H9 (cell line): ENCODE results near the gene XPR1. TPM values are rescaled to one million over a fixed set of nuclear protein-coding genes. Genes with fewer than 3 reads are reported as not detected.

Source experiments
- DNase-seq: peaks from one replicate; pipeline ENCODE4 v3.0.0-alpha.2; 2017
- H2AFZ ChIP-seq: one replicate; pipeline ENCODE4 v1.6.1; 2013; ENCODE audit warnings: mild to moderate bottlenecking, low read length, control low read depth, moderate library complexity
- H2AK5ac ChIP-seq: 2 replicates; pipeline ENCODE4 v1.6.1; 2013; ENCODE audit warnings: low read length, control low read depth, mixed read lengths; ENCODE audit not compliant: insufficient read length
- H2BK120ac ChIP-seq: one replicate; pipeline ENCODE4 v1.6.1; 2013; ENCODE audit warnings: low read depth, mild to moderate bottlenecking, low read length, control low read depth, inconsistent platforms; ENCODE audit not compliant: poor library complexity, severe bottlenecking
- H2BK12ac ChIP-seq: 2 replicates; pipeline ENCODE4 v1.6.1; 2013; ENCODE audit warnings: low read length, control low read depth, mixed read lengths, low read depth; ENCODE audit not compliant: insufficient read length
- H2BK15ac ChIP-seq: 2 replicates; pipeline ENCODE4 v1.6.1; 2013; ENCODE audit warnings: low read depth, low read length, control low read depth
- H2BK20ac ChIP-seq: one replicate; pipeline ENCODE4 v1.6.1; 2013; ENCODE audit warnings: low read depth, mild to moderate bottlenecking, low read length, control low read depth, inconsistent platforms; ENCODE audit not compliant: poor library complexity, severe bottlenecking
- H2BK5ac ChIP-seq: 2 replicates; pipeline ENCODE4 v1.6.1; 2013; ENCODE audit warnings: low read length, control low read depth, mixed read lengths; ENCODE audit not compliant: insufficient read length
- H3K14ac ChIP-seq: 2 replicates; pipeline ENCODE4 v1.6.1; 2013; ENCODE audit warnings: low read length, control low read depth; ENCODE audit not compliant: insufficient read depth
- H3K18ac ChIP-seq: 2 replicates; pipeline ENCODE4 v1.6.1; 2013; ENCODE audit warnings: low read depth, mild to moderate bottlenecking, mixed read lengths, low read length, control low read depth; ENCODE audit not compliant: insufficient read length
- H3K23ac ChIP-seq: 2 replicates; pipeline ENCODE4 v1.6.1; 2013; ENCODE audit warnings: low read length, control low read depth, mixed read lengths, low read depth; ENCODE audit not compliant: insufficient read length
- H3K23me2 ChIP-seq: 2 replicates; pipeline ENCODE4 v1.6.1; 2013; ENCODE audit warnings: low read depth, mild to moderate bottlenecking, mixed read lengths, low read length, control low read depth; ENCODE audit not compliant: insufficient read length, poor library complexity, severe bottlenecking
- H3K27ac ChIP-seq: 2 replicates; pipeline ENCODE4 v1.5.1; 2013; ENCODE audit warnings: low read length, control low read depth, mixed read lengths, low read depth; ENCODE audit not compliant: insufficient read length
- H3K27me3 ChIP-seq: 2 replicates; pipeline ENCODE4 v1.6.1; 2013; ENCODE audit warnings: low read length, control low read depth, inconsistent platforms; ENCODE audit not compliant: insufficient read depth
- H3K4ac ChIP-seq: 2 replicates; pipeline ENCODE4 v1.6.1; 2013; ENCODE audit warnings: low read depth, mild to moderate bottlenecking, control low read depth, inconsistent platforms, low read length, moderate library complexity
- H3K4me1 ChIP-seq: 2 replicates; pipeline ENCODE4 v1.6.1; 2013; ENCODE audit warnings: low read length, control low read depth, inconsistent platforms; ENCODE audit not compliant: insufficient read depth
- H3K4me2 ChIP-seq: 2 replicates; pipeline ENCODE4 v1.6.1; 2013; ENCODE audit warnings: low read length, control low read depth, mixed read lengths; ENCODE audit not compliant: insufficient read length, insufficient read depth
- H3K56ac ChIP-seq: 2 replicates; pipeline ENCODE4 v1.6.1; 2013; ENCODE audit warnings: low read depth, mild to moderate bottlenecking, mixed read lengths, low read length, control low read depth; ENCODE audit not compliant: insufficient read length
- H3K79me1 ChIP-seq: 2 replicates; pipeline ENCODE4 v1.6.1; 2013; ENCODE audit warnings: low read depth, mild to moderate bottlenecking, moderate library complexity, low read length, control low read depth, inconsistent platforms; ENCODE audit not compliant: insufficient read depth, poor library complexity, severe bottlenecking
- H3K79me2 ChIP-seq: 2 replicates; pipeline ENCODE4 v1.6.1; 2013; ENCODE audit warnings: low read length, control low read depth, inconsistent platforms; ENCODE audit not compliant: insufficient read depth
- H3K9ac ChIP-seq: 2 replicates; pipeline ENCODE4 v1.6.1; 2013; ENCODE audit warnings: low read length, control low read depth, mixed read lengths; ENCODE audit not compliant: insufficient read length; ENCODE audit errors: extremely low read depth
- H3K9me3 ChIP-seq: one replicate; pipeline ENCODE4 v1.6.1; 2013; ENCODE audit warnings: low read depth, low read length, inconsistent platforms; ENCODE audit not compliant: control insufficient read depth
- H3T11ph ChIP-seq: one replicate; pipeline ENCODE4 v1.6.1; 2013; ENCODE audit warnings: mild to moderate bottlenecking, low read length, control low read depth, inconsistent platforms
- H4K20me1 ChIP-seq: one replicate; pipeline ENCODE4 v1.6.1; 2013; ENCODE audit not compliant: control insufficient read depth, insufficient read length, insufficient read depth
- H4K5ac ChIP-seq: 2 replicates; pipeline ENCODE4 v1.6.1; 2013; ENCODE audit warnings: low read depth, mild to moderate bottlenecking, mixed read lengths, low read length, control low read depth; ENCODE audit not compliant: insufficient read length
- H4K8ac ChIP-seq: replicated peaks from 2 replicates; pipeline ENCODE4 v1.6.1; 2013; ENCODE audit warnings: low read length, control low read depth, mixed read lengths, low read depth; ENCODE audit not compliant: insufficient read length
- H4K91ac ChIP-seq: 2 replicates; pipeline ENCODE4 v1.6.1; 2013; ENCODE audit warnings: low read depth, mild to moderate bottlenecking, moderate library complexity, mixed read lengths, low read length, control low read depth; ENCODE audit not compliant: insufficient read length
- H3K27ac Mint-ChIP-seq, 3 experiments: 2 replicates in 2 of 3; 3 replicates in 1 of 3; pipeline ENCODE4 v1.8.0; 2020 to 2021; ENCODE audit warnings: mixed read lengths in 3 of 3, mild to moderate bottlenecking in 1 of 3, moderate library complexity in 1 of 3
- H3K27me3 Mint-ChIP-seq: 2 replicates; pipeline ENCODE4 v1.8.0; 2021; ENCODE audit warnings: low read depth, mild to moderate bottlenecking, moderate library complexity, mixed read lengths
- H3K36me3 Mint-ChIP-seq, 3 experiments: 2 replicates in 2 of 3; 3 replicates in 1 of 3; pipeline ENCODE4 v1.8.0; 2020 to 2021; ENCODE audit warnings: low read depth in 3 of 3, mixed read lengths in 3 of 3; ENCODE audit not compliant: insufficient read depth in 1 of 3
- H3K4me1 Mint-ChIP-seq, 2 experiments: 2 replicates each; pipeline ENCODE4 v1.8.0; 2020; ENCODE audit warnings: mixed read lengths in 2 of 2
- H3K4me3 Mint-ChIP-seq, 2 experiments: 2 replicates in 1 of 2; 3 replicates in 1 of 2; pipeline ENCODE4 v1.8.0; 2020 to 2021; ENCODE audit warnings: mild to moderate bottlenecking in 2 of 2, mixed read lengths in 2 of 2, moderate library complexity in 1 of 2
- H3K9me3 Mint-ChIP-seq, 2 experiments: 2 replicates in 1 of 2; 3 replicates in 1 of 2; pipeline ENCODE4 v1.8.0; 2020; ENCODE audit warnings: mild to moderate bottlenecking in 2 of 2, mixed read lengths in 2 of 2, moderate library complexity in 1 of 2
- WGBS: extraction: QIAGEN DNeasy Blood & Tissue Kit; methylation state at CpG from one replicate; pipeline ENCODE4 v1.1.7; 2013; ENCODE audit warnings: missing lambda C conversion rate, low lambda C conversion rate, mixed read lengths; ENCODE audit not compliant: insufficient read length; ENCODE audit errors: extremely low coverage; 5-methylcytosine and 5-hydroxymethylcytosine counted together
- total RNA-seq: library from RNA; stranded (reverse); gene quantifications from 2 replicates; pipeline ENCODE4 v1.2.1, GENCODE V29; 2021
- TF ChIP-seq, protein P1 (sequence below): fragments of 200-600 bp; sonication (generic); conservative IDR thresholded peaks from 3 replicates; pipeline ENCODE4 v1.8.0; 2021; ENCODE audit warnings: antibody characterized with exemption, mild to moderate bottlenecking

The XPR1 gene
- total RNA-seq, 1 experiment from 2014 or later: 34.1 TPM

- Histone ChIP-seq H2AFZ (no peak overlapping the region), H4K20me1 (no peaks in the 10 kb centered on the region), H3K79me2 (no peaks in the 10 kb centered on the region), H3K9ac (no peak overlapping the region), H3K56ac (no peak overlapping the region), H4K8ac (no peak overlapping the region), H3T11ph (no peak overlapping the region), H3K23me2 (no peaks in the 10 kb centered on the region), H3K79me1 (no peaks in the 10 kb centered on the region), H3K4ac (no peak overlapping the region), H2BK12ac (no peak overlapping the region), H3K4me2 (no peak overlapping the region), H2BK5ac (no peak overlapping the region), H3K9me3 (no peaks in the 10 kb centered on the region), H3K27ac (no peak overlapping the region), H2BK120ac (no peak overlapping the region), H4K91ac (no peak overlapping the region), H2BK20ac (no peak overlapping the region), H2AK5ac (no peak overlapping the region), H3K14ac (no peak overlapping the region), H4K5ac (no peak overlapping the region), H3K4me1 (no peaks in the 10 kb centered on the region), H3K18ac (no peak overlapping the region), H3K23ac (no peak overlapping the region), H2BK15ac (no peak overlapping the region), H3K27me3 (no peaks in the 10 kb centered on the region)
- TF ChIP-seq, protein P1, sequence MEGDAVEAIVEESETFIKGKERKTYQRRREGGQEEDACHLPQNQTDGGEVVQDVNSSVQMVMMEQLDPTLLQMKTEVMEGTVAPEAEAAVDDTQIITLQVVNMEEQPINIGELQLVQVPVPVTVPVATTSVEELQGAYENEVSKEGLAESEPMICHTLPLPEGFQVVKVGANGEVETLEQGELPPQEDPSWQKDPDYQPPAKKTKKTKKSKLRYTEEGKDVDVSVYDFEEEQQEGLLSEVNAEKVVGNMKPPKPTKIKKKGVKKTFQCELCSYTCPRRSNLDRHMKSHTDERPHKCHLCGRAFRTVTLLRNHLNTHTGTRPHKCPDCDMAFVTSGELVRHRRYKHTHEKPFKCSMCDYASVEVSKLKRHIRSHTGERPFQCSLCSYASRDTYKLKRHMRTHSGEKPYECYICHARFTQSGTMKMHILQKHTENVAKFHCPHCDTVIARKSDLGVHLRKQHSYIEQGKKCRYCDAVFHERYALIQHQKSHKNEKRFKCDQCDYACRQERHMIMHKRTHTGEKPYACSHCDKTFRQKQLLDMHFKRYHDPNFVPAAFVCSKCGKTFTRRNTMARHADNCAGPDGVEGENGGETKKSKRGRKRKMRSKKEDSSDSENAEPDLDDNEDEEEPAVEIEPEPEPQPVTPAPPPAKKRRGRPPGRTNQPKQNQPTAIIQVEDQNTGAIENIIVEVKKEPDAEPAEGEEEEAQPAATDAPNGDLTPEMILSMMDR: no peak
- no peak for DNase-seq
- H3K4me1 Mint-ChIP-seq: 0 out of 4 replicates have a peak, but pooled peaks cover 0 to 4% of the 10 kb centered on the region in 2 experiments
- no peak overlapping the region for H3K4me3 Mint-ChIP-seq
- H3K27ac Mint-ChIP-seq: no peak overlapping the region
- H3K27me3 Mint-ChIP-seq: no peaks in the 10 kb centered on the region
- peaks cover 8 to 16% (median 13%) of the 10 kb centered on the region in 3 experiments; a peak in 5 of 7 replicates for H3K36me3 Mint-ChIP-seq
- WGBS: no CpG with 5 or more reads among the region's 5 CpGs
- H3K9me3 Mint-ChIP-seq: no peaks in the 10 kb centered on the region; a peak in 1 of 5 replicates
Measured at GRCh38 chr1:180646093-180646492, 14.3 kb downstream of the XPR1 start.
